Stimulated activated CD8-positive, alpha-beta memory T cell treated with anti-CD3 and anti-CD28 coated beads, Interleukin-15, amount 100 ng/mL, for 4 hours (primary cell): Measurements from ENCODE around the gene CMSS1.

Source experiments
- DNase-seq, 2 donors: peaks; one replicate each; pipeline ENCODE4 v3.0.0-alpha.2; 2020; ENCODE audit warnings: low read depth in 2 of 2

Gene CMSS1

DNA sequence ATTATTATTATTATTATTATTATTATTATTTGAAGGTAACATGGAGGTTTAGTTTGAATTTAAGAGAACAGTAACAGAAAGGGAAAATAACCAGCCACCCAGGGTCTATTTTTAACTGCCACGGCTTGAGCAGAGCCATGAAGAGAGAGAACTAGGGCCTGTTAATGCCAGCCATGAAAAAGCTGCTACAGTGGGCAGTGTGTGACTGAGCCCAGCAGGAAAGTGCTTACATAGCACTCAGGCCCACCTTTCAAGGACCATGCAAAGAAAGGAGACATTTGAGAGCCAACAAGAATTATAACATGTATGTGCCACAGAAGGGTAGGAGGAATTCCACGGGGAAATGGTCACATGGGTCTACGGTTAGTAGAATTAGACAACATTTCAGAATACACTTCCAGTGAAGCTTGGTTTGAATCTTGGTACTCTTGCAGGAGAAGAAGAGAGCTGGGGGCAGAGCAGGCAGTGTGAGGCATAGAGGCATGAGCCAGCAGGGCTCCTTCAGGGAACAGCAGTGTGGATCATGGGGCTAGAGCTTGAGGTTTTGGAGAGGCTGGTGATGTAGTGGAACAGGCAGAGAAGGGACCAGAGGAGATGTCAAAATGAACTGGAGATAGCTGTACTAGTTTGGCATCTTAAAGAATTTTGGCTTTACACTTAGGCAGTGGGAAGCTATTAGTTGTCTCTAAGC lies 140.7 kb downstream of the CMSS1 start:
- DNase-seq = no peak

DNA sequence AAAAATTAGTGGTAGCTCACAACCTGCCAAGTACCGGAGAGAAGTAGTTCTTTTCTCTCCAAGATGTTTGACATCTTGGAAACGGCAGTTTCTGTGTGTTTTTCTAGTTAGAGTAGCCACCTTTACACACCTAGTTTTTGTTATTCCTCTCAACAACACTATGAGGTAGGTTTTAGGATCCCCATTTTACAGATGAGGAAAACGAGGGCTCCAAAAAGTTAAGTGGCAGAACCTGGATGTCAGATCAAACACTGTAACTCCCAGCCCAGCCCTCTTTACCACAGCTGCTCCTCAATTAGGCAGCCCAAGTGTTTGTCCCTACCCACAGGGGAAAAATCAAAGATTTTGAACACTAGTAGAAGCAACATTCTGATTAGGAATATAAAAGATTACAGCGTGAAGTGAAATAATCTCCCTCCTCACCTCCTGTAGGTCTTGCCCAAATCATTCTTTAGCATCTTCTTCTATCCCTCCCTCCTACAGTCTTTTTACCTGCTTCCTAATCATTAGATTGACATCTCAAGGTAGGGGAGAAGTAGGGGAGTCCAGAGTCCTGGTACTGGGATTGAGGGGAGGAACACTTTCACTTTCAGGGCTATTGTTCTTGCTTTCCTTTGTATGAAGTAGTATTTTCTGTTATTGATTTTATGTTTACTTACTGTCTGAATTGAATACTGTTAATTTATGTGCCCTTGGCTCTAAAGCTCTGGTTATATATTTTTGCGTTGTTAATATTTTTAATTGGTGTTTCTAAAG lies 142.6 kb downstream of the CMSS1 start:
- no peak for DNase-seq

GRCh38 chr3:99960941-99961340 lies 143.3 kb downstream of the CMSS1 start:
- no peak for DNase-seq

- no peak for DNase-seq
Measured at GRCh38 chr3:99961756-99962515, 144.3 kb downstream of the CMSS1 start.

GRCh38 chr3:99962703-99963102 lies 145.0 kb downstream of the CMSS1 start:
- no peak for DNase-seq

DNA sequence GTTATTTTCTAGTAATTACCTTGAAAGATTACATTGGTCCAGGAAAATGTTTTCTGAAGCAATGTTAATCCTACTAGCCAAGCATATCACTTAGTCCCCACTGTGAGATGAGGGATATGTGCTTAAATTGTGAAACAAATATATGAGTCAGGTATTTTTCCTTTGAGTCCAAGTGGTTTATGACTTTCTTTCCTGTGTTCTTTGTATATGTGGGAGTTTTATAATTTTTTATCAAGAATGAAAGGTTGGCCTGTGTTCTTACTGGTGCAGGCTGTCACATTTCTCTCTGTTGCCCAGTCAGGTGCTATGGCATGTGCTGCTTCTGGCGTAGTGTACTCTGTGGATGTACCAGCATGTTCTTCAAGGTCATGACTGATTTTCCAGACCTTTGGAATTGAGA lies 147.4 kb downstream of the CMSS1 start:
- DNase-seq = no peak

DNA sequence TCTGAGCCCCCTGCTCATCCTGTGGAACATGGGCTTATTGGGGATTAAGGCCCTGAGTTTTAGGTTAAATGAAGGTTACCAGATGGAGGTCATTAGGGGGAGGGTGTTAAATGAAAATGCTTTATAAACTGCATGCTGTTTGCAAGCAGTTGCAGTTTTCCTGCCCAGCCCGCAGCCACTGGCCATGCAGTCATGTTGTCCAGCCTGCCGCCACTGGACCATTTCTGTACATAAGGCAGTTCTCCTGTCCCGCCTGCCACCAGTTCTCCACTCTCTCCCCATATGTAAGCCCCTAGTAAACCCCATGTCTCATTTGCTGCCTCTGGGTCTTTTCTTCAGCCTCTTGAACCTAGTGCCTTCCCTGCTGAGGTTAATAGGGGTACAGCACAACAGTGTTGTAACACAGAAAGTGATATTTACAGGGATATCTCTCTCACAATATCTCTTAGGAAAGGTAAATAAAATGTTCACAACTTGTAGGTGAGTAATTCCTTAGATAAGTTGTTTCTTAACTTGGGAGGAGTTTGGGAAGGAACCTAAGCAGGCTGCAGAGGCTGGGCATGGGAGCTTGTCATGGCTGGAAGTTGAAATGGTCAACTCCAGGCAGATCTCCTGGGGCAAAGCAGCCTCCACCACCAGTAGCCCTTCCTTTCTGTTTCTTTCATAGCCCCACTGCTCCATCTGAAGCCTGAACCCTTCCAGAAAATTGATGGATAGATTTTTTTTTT lies 148.2 kb downstream of the CMSS1 start:
- DNase-seq = no peak

DNA sequence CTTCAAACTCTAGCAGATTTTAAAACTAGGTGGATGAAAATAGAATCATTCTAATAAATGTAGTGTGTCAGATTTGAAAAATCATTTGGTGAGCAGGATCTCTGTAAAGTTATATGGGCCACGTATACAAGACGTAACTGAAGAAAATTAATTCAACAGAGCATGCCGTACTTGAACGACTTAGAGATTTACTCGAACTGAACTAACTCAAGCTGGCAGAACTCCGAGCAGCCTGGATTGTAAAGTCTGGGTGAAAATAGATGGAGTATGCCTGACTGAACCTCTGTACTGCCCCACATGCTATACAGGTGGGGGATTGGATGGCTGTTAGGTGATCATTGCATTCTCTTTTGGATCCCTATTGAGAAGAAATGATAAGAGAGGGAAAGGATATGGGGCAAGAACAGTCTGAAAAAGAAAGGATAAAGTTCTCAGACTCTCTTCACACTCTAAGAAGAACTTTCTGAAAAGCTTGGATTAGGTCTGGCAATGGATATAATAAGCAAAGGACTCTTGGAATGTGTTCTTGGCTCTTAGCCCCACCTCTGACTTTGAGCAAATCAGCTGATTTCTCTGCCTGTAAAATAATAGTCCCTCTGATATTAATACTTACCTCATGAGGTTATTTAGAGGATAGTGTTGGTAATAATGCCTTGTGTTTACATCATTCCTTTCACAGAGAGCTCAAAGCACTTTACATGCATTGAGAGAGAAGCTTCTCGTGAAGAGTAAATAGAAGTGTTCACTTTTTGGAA lies 149.2 kb downstream of the CMSS1 start:
- no peak for DNase-seq

DNA sequence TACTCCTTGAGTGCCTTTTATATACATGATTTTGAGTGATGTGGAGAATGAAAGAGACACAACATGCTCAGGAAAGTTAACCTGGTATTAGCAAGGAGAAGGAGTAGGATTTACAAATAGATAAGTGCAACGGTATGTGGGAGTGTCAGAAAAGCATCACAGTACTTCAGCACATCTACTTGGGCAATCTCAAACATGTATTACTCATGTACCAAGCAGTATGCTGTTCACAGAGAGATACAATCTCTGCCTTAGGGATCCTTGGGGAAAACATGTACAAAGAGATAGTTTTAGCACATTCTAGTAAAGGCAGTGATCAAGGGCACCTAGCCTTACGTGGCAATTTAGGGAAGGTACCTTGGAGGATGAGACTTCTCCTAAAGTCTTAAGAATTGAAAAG lies 150.1 kb downstream of the CMSS1 start:
- DNase-seq = no peak

DNA sequence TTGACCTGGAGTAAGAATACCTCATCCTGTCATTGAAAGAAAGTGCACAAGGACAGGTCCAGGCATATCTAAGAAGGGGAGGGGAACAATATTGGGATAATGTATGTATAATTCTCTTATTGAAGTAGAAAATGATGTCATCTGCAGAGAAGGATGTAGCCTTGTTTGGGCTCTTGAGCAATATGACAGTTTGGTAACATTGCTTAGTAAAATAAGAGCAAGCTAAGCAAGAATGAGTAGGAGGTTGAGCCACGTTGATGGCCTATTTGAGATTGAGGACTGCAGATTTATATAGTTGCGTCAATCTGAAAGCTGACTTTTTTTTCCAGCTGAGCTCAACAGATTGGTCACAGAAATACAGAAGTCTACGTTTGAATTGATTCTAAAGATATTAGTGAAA lies 151.5 kb downstream of the CMSS1 start:
- no peak for DNase-seq

- no peak for DNase-seq
Measured at GRCh38 chr3:99970198-99970597, 152.5 kb downstream of the CMSS1 start.

DNA sequence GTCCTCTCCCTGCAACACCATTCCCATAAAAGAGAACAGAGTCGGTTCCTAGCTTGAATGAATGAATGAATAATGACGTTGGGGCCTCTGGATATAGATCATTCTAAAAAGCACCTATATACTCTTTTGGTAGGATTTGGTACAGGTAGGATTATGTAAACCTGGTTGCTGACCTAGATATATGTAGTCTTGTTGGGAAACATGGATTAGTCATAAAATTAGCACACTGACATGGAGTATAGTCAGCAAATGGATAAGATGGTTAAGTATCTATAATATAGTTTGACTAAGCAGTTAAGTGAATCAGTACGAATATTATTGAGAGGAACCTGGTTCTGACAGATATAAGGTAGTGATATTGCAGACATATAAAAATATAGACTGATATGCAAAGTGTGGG lies 154.1 kb downstream of the CMSS1 start:
- no peak for DNase-seq

- DNase-seq = no peak
Measured at GRCh38 chr3:99972380-99973104, 154.9 kb downstream of the CMSS1 start.

GRCh38 chr3:99974989-99975388 lies 157.3 kb downstream of the CMSS1 start:
- no peak for DNase-seq

- DNase-seq = no peak
Measured at GRCh38 chr3:99976584-99976983, 158.9 kb downstream of the CMSS1 start.

DNA sequence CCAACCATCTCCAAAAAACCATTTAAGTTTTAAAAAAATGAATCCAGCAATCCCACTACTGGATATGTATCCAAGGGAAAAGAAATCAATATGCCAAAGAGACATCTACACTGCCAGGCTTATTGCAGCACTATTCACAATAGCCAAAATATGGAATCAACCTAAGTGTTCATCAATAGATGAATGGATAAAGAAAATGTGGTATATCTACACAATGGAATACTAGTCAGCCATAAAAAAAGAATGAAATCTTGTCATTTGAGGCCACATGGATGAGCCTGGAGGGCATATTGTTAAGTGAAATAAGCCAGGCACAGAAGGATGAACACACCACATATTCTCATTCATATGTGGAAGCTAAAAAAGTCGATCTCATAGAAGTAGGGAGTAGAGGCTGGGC lies 160.6 kb downstream of the CMSS1 start:
- DNase-seq = no peak

DNA sequence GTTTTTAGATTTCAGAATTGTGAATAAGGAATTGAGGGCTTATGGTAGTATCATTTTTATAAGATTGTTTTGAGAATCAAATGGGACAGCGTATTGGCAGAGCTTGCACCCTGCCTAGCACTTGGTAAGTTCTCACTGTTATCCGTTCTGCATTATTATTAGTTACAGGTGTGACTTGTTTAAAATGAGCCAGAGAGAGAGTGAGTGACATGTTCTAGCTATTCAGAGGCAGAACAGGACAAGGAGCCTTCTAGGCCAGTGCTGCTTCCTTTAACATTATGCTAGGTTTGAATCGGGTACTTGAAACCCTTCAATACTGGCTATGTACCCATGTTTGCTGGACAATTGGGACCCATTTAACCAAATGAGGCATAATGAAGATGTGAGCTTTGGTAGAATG lies 162.9 kb downstream of the CMSS1 start:
- DNase-seq = no peak

DNA sequence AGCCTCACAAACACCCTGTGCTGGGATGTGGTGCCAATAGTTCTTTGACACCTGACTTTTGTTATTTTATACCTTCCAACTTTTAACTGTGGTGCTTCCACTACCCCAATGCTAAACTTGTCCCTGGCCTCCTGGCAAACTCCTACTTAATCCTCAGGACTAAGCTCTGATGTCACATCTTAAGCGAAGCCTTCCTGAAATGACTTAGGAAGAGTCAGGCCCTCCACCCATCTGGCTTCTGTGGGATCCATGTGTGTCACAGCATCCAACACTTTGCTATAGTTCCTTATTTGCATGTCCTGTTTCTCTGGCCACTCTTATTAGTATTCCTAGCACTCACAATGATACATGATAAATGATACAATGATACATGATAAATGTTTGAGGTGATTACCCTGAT lies 163.5 kb downstream of the CMSS1 start:
- DNase-seq = no peak

GRCh38 chr3:99982650-99983049 lies 165.0 kb downstream of the CMSS1 start:
- DNase-seq = no peak

GRCh38 chr3:99984139-99984538 lies 166.5 kb downstream of the CMSS1 start:
- no peak for DNase-seq

DNA sequence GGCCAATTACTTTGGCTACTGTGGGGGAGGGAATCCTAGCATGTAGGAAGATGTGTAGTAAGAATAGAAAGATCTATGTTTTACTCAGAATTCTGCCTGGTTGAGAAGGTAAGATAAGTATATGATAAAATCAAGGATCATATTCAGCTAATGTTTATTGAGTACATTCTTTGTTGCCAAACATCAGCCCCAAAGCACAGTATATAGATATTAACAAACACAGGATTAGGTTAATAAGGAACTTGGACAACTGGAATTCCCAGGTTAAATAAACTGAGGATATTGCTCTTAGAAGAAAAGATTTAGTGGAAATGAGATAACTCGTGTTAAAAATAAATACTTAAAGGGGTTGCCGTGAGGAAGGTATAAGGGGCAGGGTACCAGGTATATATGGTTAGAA lies 167.0 kb downstream of the CMSS1 start:
- no peak for DNase-seq
